HG02973 (cell line): Measurements from ENCODE around the gene GNPTAB.

ENCODE experiments used
- ATAC-seq: cut with Tn5 transposase; IDR thresholded peaks from one replicate; pipeline ENCODE4 v1.9.1; 2021; ENCODE audit warnings: moderate library complexity; ENCODE audit not compliant: unreplicated experiment

The GNPTAB gene

DNA sequence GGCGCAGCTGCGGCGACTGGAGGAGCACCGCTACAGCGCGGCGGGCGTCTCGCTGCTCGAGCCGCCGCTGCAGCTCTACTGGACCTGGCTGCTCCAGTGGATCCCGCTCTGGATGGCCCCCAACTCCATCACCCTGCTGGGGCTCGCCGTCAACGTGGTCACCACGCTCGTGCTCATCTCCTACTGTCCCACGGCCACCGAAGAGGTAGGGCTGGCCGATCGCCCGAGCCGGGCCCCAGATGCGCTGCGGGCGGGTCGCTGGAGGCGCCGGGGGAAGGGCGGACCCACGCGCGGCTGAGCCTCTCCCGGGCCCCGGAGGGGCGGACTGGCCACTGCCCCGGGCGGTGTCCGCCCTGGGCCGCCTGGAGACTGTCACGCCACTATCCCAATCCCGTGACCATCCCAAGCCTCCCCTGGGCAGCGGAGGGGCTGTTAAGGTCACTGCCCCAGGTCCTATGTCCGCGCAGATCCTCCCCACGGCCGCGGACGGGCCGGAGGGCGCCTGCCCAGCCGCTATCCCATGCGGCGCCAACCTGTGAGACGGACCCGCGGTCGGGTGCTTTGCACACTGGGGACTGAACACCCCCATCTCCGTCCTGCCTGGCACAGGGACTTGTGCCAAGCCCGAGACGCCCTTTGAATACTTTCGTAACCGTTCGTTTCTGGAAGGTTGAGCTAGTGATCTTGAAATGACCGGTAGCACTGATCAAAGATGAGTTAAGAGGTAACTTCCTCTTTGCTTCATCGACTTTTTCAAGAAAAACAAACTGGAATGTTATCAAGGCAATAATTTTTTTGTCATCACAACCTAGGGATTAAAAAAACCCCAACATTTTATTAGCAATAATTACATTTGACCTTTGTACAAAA lies 132.6 kb downstream of the GNPTAB start:
- peak; percentile 26 for ATAC-seq

DNA sequence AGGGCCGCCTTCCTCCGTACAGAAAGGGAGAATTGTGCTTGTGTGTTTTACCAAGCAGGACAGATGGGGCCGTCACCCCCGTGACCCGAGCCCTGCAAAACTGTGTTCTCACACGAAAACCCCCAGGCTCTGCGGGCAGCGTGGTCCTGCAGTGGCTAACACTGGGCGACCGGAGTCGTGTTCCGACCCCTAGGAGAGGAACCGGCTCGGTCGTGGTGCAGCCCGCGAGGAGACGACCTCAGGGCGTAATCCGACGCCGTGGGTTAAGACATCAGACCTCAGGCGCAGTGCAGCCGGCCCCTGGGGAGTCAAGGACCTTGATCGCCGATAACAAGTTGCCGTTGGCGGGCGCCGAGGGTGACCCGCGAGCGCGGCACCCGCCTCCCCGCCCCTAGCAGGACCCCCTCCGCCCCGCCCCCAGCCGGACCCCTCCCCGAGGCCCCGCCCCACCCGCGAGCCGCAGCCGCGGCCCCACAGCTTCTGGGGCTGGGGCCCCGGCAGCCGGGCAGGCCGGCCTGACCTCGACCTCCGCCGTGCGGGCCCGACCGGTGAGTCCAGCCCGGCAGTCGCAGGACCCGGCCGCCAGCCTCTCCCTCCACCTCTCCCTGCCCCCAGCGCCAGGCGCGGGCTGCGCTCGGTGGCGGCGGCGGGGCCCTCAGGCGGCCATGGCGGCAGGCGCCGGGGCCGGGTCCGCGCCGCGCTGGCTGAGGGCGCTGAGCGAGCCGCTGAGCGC lies 133.4 kb downstream of the GNPTAB start, which contains the start of gene CHPT1:
Gene CHPT1 (plus strand): TSS at position 444 of the 733 bp plus-strand sequence. CDS start 222 bp downstream, at position 666.
- ATAC-seq = peak; percentile 63

GRCh38 chr12:101696251-101697196 lies 134.2 kb downstream of the GNPTAB start:
- peak; percentile 9 for ATAC-seq

GRCh38 chr12:101695706-101696105 lies 135.1 kb downstream of the GNPTAB start:
- no peak for ATAC-seq
